HepG2 (cell line): ENCODE results near the gene FAM120C. TPM values are rescaled to one million over a fixed set of nuclear protein-coding genes. Genes with fewer than 3 reads are reported as not detected.
A peak's percentile ranks its signal among the peaks of the same experiment; 100 is the strongest.

Experiments used
- BHLHE40 ChIP-seq: IDR thresholded peaks from 2 replicates; pipeline ENCODE4 v1.6.1; 2011; ENCODE audit warnings: low read length, improper control_type of control experiment
- DZIP1 ChIP-seq: sonication (generic); formaldehyde crosslinking; IDR thresholded peaks from 2 replicates; pipeline ENCODE4 v1.5.0; 2020; ENCODE audit warnings: mild to moderate bottlenecking, missing genetic modification reagents
- HNF4G ChIP-seq, 2 experiments: sonication (generic) in 1 of 2; formaldehyde crosslinking in 1 of 2; IDR thresholded peaks; 2 replicates each; pipeline versions ENCODE4 v1.4.0 to v1.6.1; 2011 to 2020; ENCODE audit warnings: borderline replicate concordance in 2 of 2, low read depth in 2 of 2, mild to moderate bottlenecking in 2 of 2, low read length in 1 of 2, missing genetic modification reagents in 1 of 2, moderate library complexity in 1 of 2
- LCORL ChIP-seq, 2 experiments: fragments of 450-650 bp in 1 of 2; sonication (generic) in 1 of 2; formaldehyde crosslinking in 1 of 2; IDR thresholded peaks; 2 replicates each; pipeline versions ENCODE4 v1.5.0 to v1.6.1; 2017 to 2020; ENCODE audit warnings: antibody characterized with exemption in 1 of 2, missing genetic modification reagents in 1 of 2
- MLX ChIP-seq: IDR thresholded peaks from 2 replicates; pipeline ENCODE4 v1.6.1; 2016
- ONECUT2 ChIP-seq: sonication (generic); formaldehyde crosslinking; IDR thresholded peaks from 2 replicates; pipeline ENCODE4 v1.4.0; 2020; ENCODE audit warnings: missing genetic modification reagents
- TBP ChIP-seq: sonication (generic); formaldehyde crosslinking; IDR thresholded peaks from 2 replicates; pipeline ENCODE4 v1.5.0; 2020; ENCODE audit warnings: missing genetic modification reagents
- TP53 ChIP-seq: sonication (generic); formaldehyde crosslinking; conservative IDR thresholded peaks from 2 replicates; pipeline ENCODE4 v1.4.0; 2020; ENCODE audit warnings: missing genetic modification reagents
- TRIM22 ChIP-seq: fragments of 450-650 bp; IDR thresholded peaks from 2 replicates; pipeline ENCODE4 v1.6.1; 2017
- USF2 ChIP-seq, 2 experiments: sonication (generic) in 1 of 2; formaldehyde crosslinking in 1 of 2; IDR thresholded peaks; 2 replicates each; pipeline versions ENCODE4 v1.5.1 to v1.6.1; 2011 to 2020; ENCODE audit warnings: borderline replicate concordance in 1 of 2, low read depth in 1 of 2, low read length in 1 of 2, mild to moderate bottlenecking in 1 of 2, missing genetic modification reagents in 1 of 2, moderate library complexity in 1 of 2
- WIZ ChIP-seq: sonication (generic); formaldehyde crosslinking; IDR thresholded peaks from 2 replicates; pipeline ENCODE4 v1.5.1; 2020; ENCODE audit warnings: mild to moderate bottlenecking, missing genetic modification reagents
- ZBTB3 ChIP-seq: sonication (generic); formaldehyde crosslinking; IDR thresholded peaks from 2 replicates; pipeline ENCODE4 v1.4.0; 2020; ENCODE audit warnings: low read depth, mild to moderate bottlenecking, moderate library complexity, missing genetic modification reagents, borderline replicate concordance
- ZNF431 ChIP-seq: sonication (generic); formaldehyde crosslinking; IDR thresholded peaks from 2 replicates; pipeline ENCODE4 v1.9.0; 2022; ENCODE audit warnings: missing genetic modification reagents, low read depth, mild to moderate bottlenecking, borderline replicate concordance
- ZNF547 ChIP-seq: sonication (generic); formaldehyde crosslinking; IDR thresholded peaks from 2 replicates; pipeline ENCODE4 v1.5.1; 2020; ENCODE audit warnings: mild to moderate bottlenecking, missing genetic modification reagents
- ZNF615 ChIP-seq: sonication (generic); formaldehyde crosslinking; IDR thresholded peaks from 2 replicates; pipeline ENCODE4 v1.5.0; 2020; ENCODE audit warnings: mild to moderate bottlenecking, missing genetic modification reagents, borderline replicate concordance
- ZNF691 ChIP-seq: sonication (generic); formaldehyde crosslinking; IDR thresholded peaks from 2 replicates; pipeline ENCODE4 v1.4.0; 2020; ENCODE audit warnings: missing genetic modification reagents, low read depth, mild to moderate bottlenecking, borderline replicate concordance
- ZNF883 ChIP-seq: sonication (generic); formaldehyde crosslinking; IDR thresholded peaks from 2 replicates; pipeline ENCODE4 v1.5.1; 2020; ENCODE audit warnings: mild to moderate bottlenecking, missing genetic modification reagents; ENCODE audit errors: not compliant biosample characterization
- ZSCAN5A ChIP-seq: sonication (generic); formaldehyde crosslinking; IDR thresholded peaks from 2 replicates; pipeline ENCODE4 v1.8.0; 2022; ENCODE audit warnings: mild to moderate bottlenecking, missing genetic modification reagents, borderline replicate concordance
- polyA plus RNA-seq, 8 experiments: library from polyadenylated mRNA; depleted of rRNA in 3 of 8; stranded (reverse) in 7 of 8; unstranded in 1 of 8; fragments of >200 nt; fragmentation: Illumina TruSeq in 4 of 8; extraction: Trizol in 4 of 8; gene quantifications; 2 replicates each; pipeline versions ENCODE4 v1.2.1 to v1.2.3, GENCODE V29; 2011 to 2016; ENCODE audit warnings: low read depth in 4 of 8, missing spikeins in 1 of 8, mixed read lengths in 1 of 8; ENCODE audit not compliant: insufficient read depth in 1 of 8
- total RNA-seq, 5 experiments: library from RNA; depleted of rRNA; stranded (reverse); fragments of >200 nt; fragmentation: Illumina TruSeq; extraction: Trizol; gene quantifications; 2 replicates each; pipeline ENCODE4 v1.2.3, GENCODE V29; 2016; ENCODE audit warnings: low read depth in 1 of 5

FAM120C gene
- total and polyA plus RNA-seq, 2 of the 13 experiments (the other 11 are each of a cell fraction or from before 2014, with no cell fraction given), result 4.6 to 7.4 TPM

GRCh38 chrX:54044126-54044876 is 138.8 kb downstream of the FAM120C start, which contains the start of gene PHF8 (continued):
- TF ChIP-seq USF2 (IDR thresholded peaks at IDR 0.05; ENCODE audit: low read depth, low read length) (no peak), USF2 (CRISPR knock-in tag; IDR thresholded peaks at IDR 0.05; ENCODE audit: borderline replicate concordance) (no peak), TBP (CRISPR knock-in tag) (no peak), HNF4G (IDR thresholded peaks at IDR 0.05; ENCODE audit: borderline replicate concordance, low read depth, low read length) (peak; percentile 81; the same call in 1 of the 2 replicates), HNF4G (CRISPR knock-in tag; IDR thresholded peaks at IDR 0.05; ENCODE audit: borderline replicate concordance, low read depth) (peak; percentile 43; the same call in 1 of the 2 replicates), MLX (CRISPR knock-in tag) (no peak), ZNF691 (no peak), LCORL (IDR thresholded peaks at IDR 0.05) (no peak), LCORL (CRISPR knock-in tag; IDR thresholded peaks at IDR 0.05) (no peak), ZSCAN5A (CRISPR knock-in tag) (peak; percentile 27; the same call in 1 of the 2 replicates), TRIM22 (no peak), ZNF883 (CRISPR knock-in tag) (no peak), ZNF615 (CRISPR knock-in tag) (no peak), TP53 (CRISPR knock-in tag) (no peak), ZNF431 (CRISPR knock-in tag) (no peak), ZBTB3 (CRISPR knock-in tag) (no peak), WIZ (no peak), ZNF547 (no peak), ONECUT2 (no peak), DZIP1 (no peak), BHLHE40 (no peak)
